GM19455 (cell line): ENCODE results near the gene HES1.
"Not testable (repeated sequence)": the region's sequence is repeated elsewhere in the genome, so short reads cannot be mapped to it uniquely, and the experiment has no call there.

Experiments used
- ATAC-seq: cut with Tn5 transposase; IDR thresholded peaks from one replicate; pipeline ENCODE4 v1.9.1; 2021; ENCODE audit not compliant: unreplicated experiment

The HES1 gene

GRCh38 chr3:194124193-194124592, 11.8 kb upstream of the HES1 start:
- ATAC-seq = no peak

GRCh38 chr3:194125442-194125841, 10.5 kb upstream of the HES1 start:
- ATAC-seq = no peak

GRCh38 chr3:194126790-194127189, 9.2 kb upstream of the HES1 start:
- no peak for ATAC-seq

- ATAC-seq = no peak
Observed at GRCh38 chr3:194128202-194128918, 7.6 kb upstream of the HES1 start.

GRCh38 chr3:194128919-194129295, 7.0 kb upstream of the HES1 start:
- ATAC-seq = not testable (repeated sequence)

- no peak for ATAC-seq
Observed at GRCh38 chr3:194129581-194130133, 6.3 kb upstream of the HES1 start.

- no peak for ATAC-seq
Observed at GRCh38 chr3:194130188-194130587, 5.8 kb upstream of the HES1 start.

- peak; percentile 50 for ATAC-seq
Observed at GRCh38 chr3:194130807-194131589, 5.0 kb upstream of the HES1 start.

- no peak for ATAC-seq
Observed at GRCh38 chr3:194132465-194133286, 3.3 kb upstream of the HES1 start.

- no peak for ATAC-seq
Observed at GRCh38 chr3:194133661-194134230, 2.2 kb upstream of the HES1 start.

- ATAC-seq = peak; percentile 14
Observed at GRCh38 chr3:194134231-194134756, 1.7 kb upstream of the HES1 start.

GRCh38 chr3:194134757-194135515, 1.0 kb upstream of the HES1 start:
- ATAC-seq = peak; percentile 33

- ATAC-seq = no peak
Observed at GRCh38 chr3:194135516-194135805, 487 bp upstream of the HES1 start.

GRCh38 chr3:194136519-194137007, 615 bp downstream of the HES1 start:
- no peak for ATAC-seq

GRCh38 chr3:194137008-194137505, 1.1 kb downstream of the HES1 start:
- no peak for ATAC-seq

GRCh38 chr3:194137506-194138474, 1.8 kb downstream of the HES1 start:
- ATAC-seq = no peak

GRCh38 chr3:194138732-194139070, 2.8 kb downstream of the HES1 start:
- no peak for ATAC-seq

GRCh38 chr3:194139071-194139813, 3.3 kb downstream of the HES1 start:
- ATAC-seq = no peak
